HFFc6 (cell line): Measurements from ENCODE around the gene FSTL1. TPM values are rescaled to one million over a fixed set of nuclear protein-coding genes. Genes with fewer than 3 reads are reported as not detected.

Experiments
- DNase-seq: peaks from one replicate; pipeline ENCODE4 v3.0.0-alpha.2; 2018
- H3K27ac Mint-ChIP-seq: 2 replicates; pipeline ENCODE4 v1.8.0; 2020; ENCODE audit warnings: mild to moderate bottlenecking, mixed read lengths
- H3K27me3 Mint-ChIP-seq: 2 replicates; pipeline ENCODE4 v1.8.0; 2021; ENCODE audit warnings: mild to moderate bottlenecking, moderate library complexity, mixed read lengths; ENCODE audit not compliant: insufficient read depth
- H3K36me3 Mint-ChIP-seq: 2 replicates; pipeline ENCODE4 v1.8.0; 2021; ENCODE audit warnings: low read depth, mixed read lengths
- H3K4me1 Mint-ChIP-seq: 2 replicates; pipeline ENCODE4 v1.8.0; 2020; ENCODE audit warnings: low read depth, mixed read lengths
- H3K4me3 Mint-ChIP-seq: 2 replicates; pipeline ENCODE4 v1.8.0; 2020; ENCODE audit warnings: mild to moderate bottlenecking, moderate library complexity, mixed read lengths
- H3K9me3 Mint-ChIP-seq: 2 replicates; pipeline ENCODE4 v1.8.0; 2020; ENCODE audit warnings: mild to moderate bottlenecking, mixed read lengths
- CTCF ChIP-seq: fragments of 200-600 bp; sonication (generic); IDR thresholded peaks from 2 replicates; pipeline ENCODE4 v1.5.0; 2021; ENCODE audit warnings: antibody characterized with exemption, mild to moderate bottlenecking
- total RNA-seq, 6 experiments: library from RNA; stranded (reverse); fragmentation: NEBNext Ultra II Directional; extraction: Animal tissue kit (Norgen Biotek cat#: 25700); gene quantifications; 2 replicates in 1 of 6; 3 replicates in 5 of 6; pipeline ENCODE4 v1.2.3, GENCODE V29; 2021

FSTL1 gene
- total RNA-seq, 6 experiments from 2014 or later = 1,595 to 1,958 (median 1,726) TPM

DNA sequence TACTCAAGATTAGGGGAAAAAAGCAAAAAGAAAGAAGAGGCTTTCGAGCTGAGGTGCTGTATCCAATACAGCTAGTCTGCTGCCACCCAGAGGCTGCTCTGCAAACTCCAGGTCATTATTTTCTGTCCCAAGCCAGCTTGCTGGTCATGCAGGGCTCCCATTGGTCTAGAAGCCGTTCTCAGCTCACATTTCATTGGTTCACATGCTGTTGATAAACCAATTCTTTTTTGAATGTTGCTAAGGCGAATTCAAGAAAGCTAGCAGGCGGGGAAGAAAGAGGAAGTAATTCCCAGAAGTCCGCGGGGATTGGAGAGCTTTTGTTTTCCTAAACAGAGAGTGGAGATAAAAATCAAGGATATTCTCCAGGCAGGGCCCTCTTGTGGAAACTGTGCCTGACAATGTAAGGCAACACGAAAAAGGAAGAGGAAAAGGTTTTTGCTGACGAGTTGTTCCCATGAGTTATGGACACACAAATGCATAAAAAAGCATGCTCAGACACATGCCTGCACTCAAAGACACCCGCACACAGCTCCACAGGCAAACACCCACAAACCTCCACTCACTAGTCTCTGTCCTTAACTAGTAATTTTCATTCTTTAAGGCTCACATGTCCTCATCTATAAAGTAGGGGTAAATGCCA, 33.4 kb downstream of the FSTL1 start:
- Mint-ChIP-seq H3K4me3 (peak overlapping the region; percentile 71), H3K27ac (peak overlapping the region; percentile 88), H3K36me3 (peaks cover 51% of the 10 kb centered on the region), H3K9me3 (no peaks in the 10 kb centered on the region), H3K27me3 (peaks cover 8% of the 10 kb centered on the region), H3K4me1 (peaks cover 79% of the 10 kb centered on the region)
- DNase-seq = peak; percentile 99
- peak; percentile 92 for TF ChIP-seq CTCF

DNA sequence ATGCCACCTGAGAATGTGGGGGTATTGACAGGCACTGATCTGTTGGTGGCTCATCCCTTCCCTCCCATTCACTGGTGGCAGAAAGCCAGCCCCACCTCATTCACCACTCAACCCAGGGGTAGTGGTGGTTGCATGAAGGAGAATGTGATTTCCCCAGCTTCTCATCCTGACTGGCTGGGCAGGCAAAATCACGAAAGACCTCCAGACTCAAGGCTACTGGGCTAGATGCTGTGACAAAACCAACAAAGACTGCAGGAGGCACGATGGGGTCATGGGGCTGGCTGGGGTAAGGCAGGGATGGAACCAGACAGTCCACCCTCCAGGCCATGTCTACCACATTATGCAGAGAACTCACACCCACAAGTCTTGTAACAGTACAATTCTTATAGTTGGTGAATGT, 33.9 kb downstream of the FSTL1 start:
- no peak for TF ChIP-seq CTCF
- Mint-ChIP-seq H3K36me3 (peaks cover 52% of the 10 kb centered on the region), H3K27me3 (peaks cover 8% of the 10 kb centered on the region), H3K4me3 (peak overlapping the region; percentile 19; the same call in 1 of the 2 replicates), H3K4me1 (peaks cover 73% of the 10 kb centered on the region), H3K9me3 (no peaks in the 10 kb centered on the region), H3K27ac (peak overlapping the region; percentile 88)
- DNase-seq = no peak

- H3K27me3 Mint-ChIP-seq = peaks cover 8% of the 10 kb centered on the region
- TF ChIP-seq CTCF = no peak
- peaks cover 53% of the 10 kb centered on the region for H3K36me3 Mint-ChIP-seq
- H3K9me3 Mint-ChIP-seq = no peaks in the 10 kb centered on the region
- peaks cover 62% of the 10 kb centered on the region for H3K4me1 Mint-ChIP-seq
- H3K4me3 Mint-ChIP-seq = no peak overlapping the region
- peak overlapping the region; percentile 88 for H3K27ac Mint-ChIP-seq
- no peak for DNase-seq
Measured at GRCh38 chr3:120415756-120416155, 35.0 kb downstream of the FSTL1 start.

GRCh38 chr3:120410541-120410940, 40.3 kb downstream of the FSTL1 start:
- peaks cover 62% of the 10 kb centered on the region for H3K36me3 Mint-ChIP-seq
- H3K27me3 Mint-ChIP-seq = peaks cover 2% of the 10 kb centered on the region
- H3K9me3 Mint-ChIP-seq = no peaks in the 10 kb centered on the region
- no peak for DNase-seq
- TF ChIP-seq CTCF = no peak
- H3K27ac Mint-ChIP-seq = peak overlapping the region; percentile 62; the same call in 1 of the 2 replicates
- no peak overlapping the region for H3K4me3 Mint-ChIP-seq
- peaks cover 39% of the 10 kb centered on the region for H3K4me1 Mint-ChIP-seq

DNA sequence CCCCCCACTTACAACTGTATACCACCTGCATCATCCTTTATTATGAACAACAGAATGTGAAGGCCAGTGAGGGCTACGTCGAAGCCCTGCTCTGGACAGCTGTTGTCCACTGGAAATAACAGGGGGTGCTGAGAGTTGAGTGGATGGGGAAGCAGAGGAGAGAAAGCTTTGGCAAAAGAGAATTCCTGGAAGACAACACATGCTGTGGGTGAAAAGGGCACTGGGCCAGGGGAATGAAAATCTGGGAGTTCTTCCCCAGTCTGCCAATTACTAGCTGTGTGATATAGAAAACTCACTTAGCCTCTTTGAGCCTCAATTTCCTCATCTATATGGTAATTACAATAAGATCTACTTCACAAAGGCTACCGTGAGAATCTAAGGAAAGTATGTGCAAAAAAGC, 40.7 kb downstream of the FSTL1 start:
- Mint-ChIP-seq H3K27me3 (peaks cover 4% of the 10 kb centered on the region), H3K4me3 (no peak overlapping the region), H3K36me3 (peaks cover 62% of the 10 kb centered on the region), H3K9me3 (no peaks in the 10 kb centered on the region), H3K4me1 (peaks cover 39% of the 10 kb centered on the region), H3K27ac (peak overlapping the region; percentile 50; the same call in 1 of the 2 replicates)
- no peak for TF ChIP-seq CTCF
- no peak for DNase-seq
